Ascending aorta (tissue), 2 donors: ENCODE measurements around the gene CAVIN3. TPM values are rescaled to one million over a fixed set of nuclear protein-coding genes. Genes with fewer than 3 reads are reported as not detected.

Experiments
- DNase-seq, 2 donors: peaks; one replicate each; pipeline ENCODE4 v3.0.0-alpha.2; 2019; ENCODE audit warnings: low spot score in 2 of 2
- H3K27ac ChIP-seq, 2 donors: fragments of 200-600 bp; sonication (generic); one replicate each; pipeline ENCODE4 v1.5.1; 2016 to 2017; ENCODE audit warnings: mild to moderate bottlenecking in 1 of 2
- H3K27me3 ChIP-seq: fragments of 200-600 bp; sonication (generic); one replicate; pipeline ENCODE4 v1.5.1; 2017
- H3K36me3 ChIP-seq, 2 donors: fragments of 200-600 bp; sonication (generic); one replicate each; pipeline ENCODE4 v1.5.1; 2016
- H3K4me1 ChIP-seq, 2 donors: fragments of 200-600 bp; sonication (generic); one replicate each; pipeline ENCODE4 v1.5.1; 2016 to 2017; ENCODE audit warnings: mild to moderate bottlenecking in 1 of 2
- H3K4me3 ChIP-seq, 2 donors: fragments of 200-600 bp; sonication (generic); one replicate each; pipeline ENCODE4 v1.5.1; 2016 to 2017; ENCODE audit warnings: mild to moderate bottlenecking in 1 of 2
- H3K9me3 ChIP-seq, 2 donors: fragments of 200-600 bp; sonication (generic); one replicate each; pipeline ENCODE4 v1.5.1; 2016
- CTCF ChIP-seq, 3 experiments: fragments of 200-600 bp in 2 of 3; fragments of 450-650 bp in 1 of 3; sonication (generic) in 2 of 3; IDR thresholded peaks; one replicate each; pipeline ENCODE4 v1.5.1; 2016 to 2019; ENCODE audit warnings: antibody characterized with exemption in 3 of 3, mild to moderate bottlenecking in 1 of 3, moderate library complexity in 1 of 3
- intact Hi-C: fragments of 100-400 bp; cut with DNase I; formaldehyde crosslinking; loops from one replicate; pipeline ENCODE4 v1.15.1; 2023
- total RNA-seq: library from RNA; depleted of rRNA; stranded (reverse); fragments of >200 nt; gene quantifications from one replicate; pipeline ENCODE4 v1.1.0, GENCODE V29; 2016

Gene CAVIN3
- total RNA-seq, 1 donor from 2014 or later, result 596 TPM

- Histone ChIP-seq H3K4me1 (no peaks in the 10 kb centered on the region), H3K9me3 (no peaks in the 10 kb centered on the region), H3K36me3 (no peaks in the 10 kb centered on the region), H3K27ac (no peak overlapping the region), H3K4me3 (no peak overlapping the region), H3K27me3 (no peaks in the 10 kb centered on the region)
- DNase-seq, result no peak
- intact Hi-C loops, result no loop called here
- TF ChIP-seq CTCF (IDR thresholded peaks at IDR 0.05), result no peak
Measured at GRCh38 chr11:6303661-6304060, 16.6 kb downstream of the CAVIN3 start.

- no peaks in the 10 kb centered on the region for H3K4me1 ChIP-seq
- no peaks in the 10 kb centered on the region for H3K9me3 ChIP-seq
- no peak overlapping the region for H3K27ac ChIP-seq
- H3K4me3 ChIP-seq, result no peak overlapping the region
- intact Hi-C loops, result no loop called here
- H3K36me3 ChIP-seq, result no peaks in the 10 kb centered on the region
- no peaks in the 10 kb centered on the region for H3K27me3 ChIP-seq
- DNase-seq, result no peak
- TF ChIP-seq CTCF (IDR thresholded peaks at IDR 0.05), result no peak
Measured at GRCh38 chr11:6301096-6301495, 19.2 kb downstream of the CAVIN3 start.

- no peaks in the 10 kb centered on the region for H3K4me1 ChIP-seq
- DNase-seq, result no peak
- no peaks in the 10 kb centered on the region for H3K27me3 ChIP-seq
- no peaks in the 10 kb centered on the region for H3K9me3 ChIP-seq
- no peak overlapping the region for H3K27ac ChIP-seq
- TF ChIP-seq CTCF (IDR thresholded peaks at IDR 0.05), result no peak
- intact Hi-C loops, result no loop called here
- no peaks in the 10 kb centered on the region for H3K36me3 ChIP-seq
- H3K4me3 ChIP-seq, result no peak overlapping the region
Measured at GRCh38 chr11:6300325-6300724, 20.0 kb downstream of the CAVIN3 start.

- H3K4me1 ChIP-seq, result no peaks in the 10 kb centered on the region
- H3K27ac ChIP-seq, result no peak overlapping the region
- no peaks in the 10 kb centered on the region for H3K9me3 ChIP-seq
- DNase-seq, result no peak
- no peak overlapping the region for H3K4me3 ChIP-seq
- H3K27me3 ChIP-seq, result no peaks in the 10 kb centered on the region
- H3K36me3 ChIP-seq, result no peaks in the 10 kb centered on the region
- peak; percentile 17 to 55 (median 41) for TF ChIP-seq CTCF (IDR thresholded peaks at IDR 0.05)
- intact Hi-C loops, result loop anchor here (1.0 to 2.0 kb wide), 3 partner anchors 16 to 65 kb away; no protein-coding TSS in a partner anchor
Measured at GRCh38 chr11:6298605-6299004, 21.7 kb downstream of the CAVIN3 start.

GRCh38 chr11:6297831-6298230 is 22.5 kb downstream of the CAVIN3 start:
- Histone ChIP-seq H3K27ac (no peak overlapping the region), H3K27me3 (no peaks in the 10 kb centered on the region), H3K9me3 (no peaks in the 10 kb centered on the region), H3K36me3 (no peaks in the 10 kb centered on the region), H3K4me1 (no peaks in the 10 kb centered on the region), H3K4me3 (no peak overlapping the region)
- DNase-seq, result no peak
- intact Hi-C loops, result loop anchor here (1.0 to 2.0 kb wide), 3 partner anchors 17 to 65 kb away; no protein-coding TSS in a partner anchor
- TF ChIP-seq CTCF (IDR thresholded peaks at IDR 0.05), result peak; percentile 33 to 51 (median 46)

GRCh38 chr11:6285019-6285418 is 35.3 kb downstream of the CAVIN3 start:
- Histone ChIP-seq H3K27ac (no peak overlapping the region), H3K4me3 (no peak overlapping the region), H3K9me3 (no peaks in the 10 kb centered on the region), H3K4me1 (no peaks in the 10 kb centered on the region), H3K27me3 (no peaks in the 10 kb centered on the region), H3K36me3 (no peaks in the 10 kb centered on the region)
- intact Hi-C loops, result no loop called here
- DNase-seq, result no peak
- no peak for TF ChIP-seq CTCF (IDR thresholded peaks at IDR 0.05)
